Upper lobe of left lung (tissue), 4 donors: ENCODE results near the gene ABI1.

Experiments used
- POLR2A ChIP-seq, 4 donors: fragments of 450-650 bp; IDR thresholded peaks; one replicate each; pipeline ENCODE4 v1.5.1; 2016 to 2017; ENCODE audit warnings: antibody characterized with exemption in 4 of 4, mild to moderate bottlenecking in 2 of 4
- TF ChIP-seq, protein P1 (sequence below), 6 experiments: fragments of 450-650 bp in 4 of 6; fragments of 200-600 bp in 2 of 6; sonication (generic) in 2 of 6; IDR thresholded peaks; one replicate each; pipeline ENCODE4 v1.5.1; 2016 to 2019; ENCODE audit warnings: antibody characterized with exemption in 6 of 6

DNA sequence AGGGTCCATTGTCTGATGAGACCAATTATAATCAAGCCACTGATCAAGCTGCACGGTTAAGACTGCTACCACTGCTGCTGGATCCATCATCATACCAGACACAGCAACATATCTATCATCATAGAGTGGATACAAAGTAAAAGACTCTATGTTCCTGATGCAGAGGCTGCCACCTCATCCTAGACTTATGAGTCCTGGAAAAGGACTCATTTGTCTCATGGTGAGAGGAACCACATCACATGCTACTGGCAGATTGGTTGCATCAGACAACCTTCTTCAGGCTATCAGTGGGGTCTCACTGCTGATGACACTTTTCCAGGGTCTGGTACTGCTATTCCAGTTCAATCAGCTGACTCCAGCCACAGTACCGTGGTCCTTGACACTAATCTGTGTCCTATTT is 79.0 kb downstream of the ABI1 start:
- TF ChIP-seq POLR2A (IDR thresholded peaks at IDR 0.05) = no peak
- TF ChIP-seq, protein P1, sequence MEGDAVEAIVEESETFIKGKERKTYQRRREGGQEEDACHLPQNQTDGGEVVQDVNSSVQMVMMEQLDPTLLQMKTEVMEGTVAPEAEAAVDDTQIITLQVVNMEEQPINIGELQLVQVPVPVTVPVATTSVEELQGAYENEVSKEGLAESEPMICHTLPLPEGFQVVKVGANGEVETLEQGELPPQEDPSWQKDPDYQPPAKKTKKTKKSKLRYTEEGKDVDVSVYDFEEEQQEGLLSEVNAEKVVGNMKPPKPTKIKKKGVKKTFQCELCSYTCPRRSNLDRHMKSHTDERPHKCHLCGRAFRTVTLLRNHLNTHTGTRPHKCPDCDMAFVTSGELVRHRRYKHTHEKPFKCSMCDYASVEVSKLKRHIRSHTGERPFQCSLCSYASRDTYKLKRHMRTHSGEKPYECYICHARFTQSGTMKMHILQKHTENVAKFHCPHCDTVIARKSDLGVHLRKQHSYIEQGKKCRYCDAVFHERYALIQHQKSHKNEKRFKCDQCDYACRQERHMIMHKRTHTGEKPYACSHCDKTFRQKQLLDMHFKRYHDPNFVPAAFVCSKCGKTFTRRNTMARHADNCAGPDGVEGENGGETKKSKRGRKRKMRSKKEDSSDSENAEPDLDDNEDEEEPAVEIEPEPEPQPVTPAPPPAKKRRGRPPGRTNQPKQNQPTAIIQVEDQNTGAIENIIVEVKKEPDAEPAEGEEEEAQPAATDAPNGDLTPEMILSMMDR (IDR thresholded peaks at IDR 0.05) = no peak
